ENCODE data around the gene LRR1. TPM values are rescaled to one million over a fixed set of nuclear protein-coding genes. Genes with fewer than 3 reads are reported as not detected.

The LRR1 gene
- total and polyA plus RNA-seq, 4 donors, result 6.8 to 11.3 (median 9.6) TPM

GRCh38 chr14:49566714-49567113 lies 32.0 kb upstream of the LRR1 start:
- no peak overlapping the region for H3K4me3 ChIP-seq (ENCODE audit: low read depth, low read length)
- H3K27ac ChIP-seq (ENCODE audit: low read depth, low read length), result no peak overlapping the region
- no peaks in the 10 kb centered on the region for H3K27me3 ChIP-seq (ENCODE audit: control insufficient read depth, insufficient read depth, low read length)
- H3K36me3 ChIP-seq (ENCODE audit: control insufficient read depth, insufficient read depth, low read length), result no peaks in the 10 kb centered on the region
- no peaks in the 10 kb centered on the region for H3K9me3 ChIP-seq (ENCODE audit: control insufficient read depth, insufficient read depth, low read length)
- no peaks in the 10 kb centered on the region for H3K4me1 ChIP-seq (ENCODE audit: control insufficient read depth, insufficient read depth, low read length)
- DNase-seq (ENCODE audit: low read depth in 4 of 6, low spot score in 6 of 6), result no peak
- WGBS (ENCODE audit: insufficient coverage), result 95% methylated on average over 11 of the region's 12 CpGs

- WGBS (ENCODE audit: insufficient coverage), result 83% methylated on average over 1 of the region's 3 CpGs
- no peak overlapping the region for H3K4me3 ChIP-seq (ENCODE audit: low read depth, low read length)
- DNase-seq (ENCODE audit: low read depth in 4 of 6, low spot score in 6 of 6), result no peak
- H3K36me3 ChIP-seq (ENCODE audit: control insufficient read depth, insufficient read depth, low read length), result no peaks in the 10 kb centered on the region
- H3K27me3 ChIP-seq (ENCODE audit: control insufficient read depth, insufficient read depth, low read length), result no peaks in the 10 kb centered on the region
- H3K9me3 ChIP-seq (ENCODE audit: control insufficient read depth, insufficient read depth, low read length), result no peaks in the 10 kb centered on the region
- H3K4me1 ChIP-seq (ENCODE audit: control insufficient read depth, insufficient read depth, low read length), result no peaks in the 10 kb centered on the region
- H3K27ac ChIP-seq (ENCODE audit: low read depth, low read length), result no peak overlapping the region
Observed at GRCh38 chr14:49569281-49569680, 29.5 kb upstream of the LRR1 start.

- no peak overlapping the region for H3K4me3 ChIP-seq (ENCODE audit: low read depth, low read length)
- 100% methylated on average over 1 of the region's 5 CpGs for WGBS (ENCODE audit: insufficient coverage)
- peaks cover 15% of the 10 kb centered on the region for H3K36me3 ChIP-seq (ENCODE audit: control insufficient read depth, insufficient read depth, low read length)
- H3K27ac ChIP-seq (ENCODE audit: low read depth, low read length), result no peak overlapping the region
- H3K4me1 ChIP-seq (ENCODE audit: control insufficient read depth, insufficient read depth, low read length), result no peaks in the 10 kb centered on the region
- no peaks in the 10 kb centered on the region for H3K9me3 ChIP-seq (ENCODE audit: control insufficient read depth, insufficient read depth, low read length)
- no peaks in the 10 kb centered on the region for H3K27me3 ChIP-seq (ENCODE audit: control insufficient read depth, insufficient read depth, low read length)
- DNase-seq (ENCODE audit: low read depth in 4 of 6, low spot score in 6 of 6), result peak in 1 of 6 donors; percentile 66
Observed at GRCh38 chr14:49574038-49574437, 24.7 kb upstream of the LRR1 start.

GRCh38 chr14:49578141-49578540 lies 20.6 kb upstream of the LRR1 start:
- Histone ChIP-seq H3K36me3 (ENCODE audit: control insufficient read depth, insufficient read depth, low read length) (peaks cover 21% of the 10 kb centered on the region), H3K27me3 (ENCODE audit: control insufficient read depth, insufficient read depth, low read length) (no peaks in the 10 kb centered on the region), H3K27ac (ENCODE audit: low read depth, low read length) (no peak overlapping the region), H3K4me1 (ENCODE audit: control insufficient read depth, insufficient read depth, low read length) (peaks cover 3% of the 10 kb centered on the region), H3K4me3 (ENCODE audit: low read depth, low read length) (no peak overlapping the region), H3K9me3 (ENCODE audit: control insufficient read depth, insufficient read depth, low read length) (no peaks in the 10 kb centered on the region)
- no peak for DNase-seq (ENCODE audit: low read depth in 4 of 6, low spot score in 6 of 6)
- no CpG with 5 or more reads among the region's 1 CpG for WGBS (ENCODE audit: insufficient coverage)

DNA sequence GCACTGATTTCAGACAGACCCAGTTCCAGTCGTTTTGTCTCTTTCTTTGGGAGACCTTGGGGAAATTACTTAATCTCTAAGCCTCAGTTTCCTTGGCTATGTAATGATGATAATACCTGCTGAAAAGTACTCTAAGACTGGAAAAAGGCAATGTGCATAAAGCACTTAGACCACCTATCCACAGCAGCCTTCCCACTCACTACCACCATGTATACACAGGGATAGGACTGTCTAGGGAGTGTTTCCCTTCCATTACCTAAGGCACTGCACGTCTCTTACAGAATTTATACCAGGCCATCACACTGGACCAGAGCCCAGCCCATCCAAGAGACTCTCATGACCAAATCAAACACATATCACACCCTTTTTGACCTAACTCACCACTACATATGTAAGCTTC lies 18.9 kb upstream of the LRR1 start:
- H3K9me3 ChIP-seq (ENCODE audit: control insufficient read depth, insufficient read depth, low read length), result no peaks in the 10 kb centered on the region
- H3K4me3 ChIP-seq (ENCODE audit: low read depth, low read length), result no peak overlapping the region
- DNase-seq (ENCODE audit: low read depth in 4 of 6, low spot score in 6 of 6), result no peak
- peaks cover 30% of the 10 kb centered on the region for H3K36me3 ChIP-seq (ENCODE audit: control insufficient read depth, insufficient read depth, low read length)
- 100% methylated on average over 1 of the region's 2 CpGs for WGBS (ENCODE audit: insufficient coverage)
- H3K4me1 ChIP-seq (ENCODE audit: control insufficient read depth, insufficient read depth, low read length), result peaks cover 14% of the 10 kb centered on the region
- no peak overlapping the region for H3K27ac ChIP-seq (ENCODE audit: low read depth, low read length)
- H3K27me3 ChIP-seq (ENCODE audit: control insufficient read depth, insufficient read depth, low read length), result no peaks in the 10 kb centered on the region

GRCh38 chr14:49581209-49582112 lies 17.3 kb upstream of the LRR1 start:
- WGBS (ENCODE audit: insufficient coverage), result 93% methylated on average over 7 of the region's 9 CpGs
- Histone ChIP-seq H3K4me1 (ENCODE audit: control insufficient read depth, insufficient read depth, low read length) (peaks cover 20% of the 10 kb centered on the region), H3K4me3 (ENCODE audit: low read depth, low read length) (no peak overlapping the region), H3K27me3 (ENCODE audit: control insufficient read depth, insufficient read depth, low read length) (no peaks in the 10 kb centered on the region), H3K27ac (ENCODE audit: low read depth, low read length) (no peak overlapping the region), H3K36me3 (ENCODE audit: control insufficient read depth, insufficient read depth, low read length) (peaks cover 25% of the 10 kb centered on the region), H3K9me3 (ENCODE audit: control insufficient read depth, insufficient read depth, low read length) (no peaks in the 10 kb centered on the region)
- no peak for DNase-seq (ENCODE audit: low read depth in 4 of 6, low spot score in 6 of 6)

GRCh38 chr14:49582113-49582977 lies 16.4 kb upstream of the LRR1 start:
- Histone ChIP-seq H3K27ac (ENCODE audit: low read depth, low read length) (no peak overlapping the region), H3K9me3 (ENCODE audit: control insufficient read depth, insufficient read depth, low read length) (no peaks in the 10 kb centered on the region), H3K4me1 (ENCODE audit: control insufficient read depth, insufficient read depth, low read length) (peaks cover 20% of the 10 kb centered on the region), H3K36me3 (ENCODE audit: control insufficient read depth, insufficient read depth, low read length) (peaks cover 20% of the 10 kb centered on the region), H3K4me3 (ENCODE audit: low read depth, low read length) (no peak overlapping the region), H3K27me3 (ENCODE audit: control insufficient read depth, insufficient read depth, low read length) (no peaks in the 10 kb centered on the region)
- no peak for DNase-seq (ENCODE audit: low read depth in 4 of 6, low spot score in 6 of 6)
- WGBS (ENCODE audit: insufficient coverage), result 96% methylated on average over 3 of the region's 4 CpGs

DNA sequence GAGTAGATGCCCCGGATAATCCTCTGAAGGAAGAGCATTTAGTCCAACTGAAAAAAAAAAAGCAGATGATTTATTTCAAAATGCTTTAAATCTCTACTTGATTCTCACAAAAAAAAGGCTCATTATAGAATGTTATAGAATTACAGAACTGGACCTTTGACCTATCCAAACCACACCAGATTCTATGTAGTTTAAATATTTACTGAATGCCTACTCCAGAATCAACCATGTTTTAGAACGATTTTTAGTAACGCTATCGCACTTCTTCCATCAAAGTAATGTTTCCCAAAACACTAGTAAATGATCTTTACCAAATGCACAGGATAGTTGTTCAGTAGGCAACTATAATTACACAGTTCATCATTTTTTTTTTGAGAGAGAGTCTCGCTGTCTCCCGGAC lies 15.1 kb upstream of the LRR1 start:
- Histone ChIP-seq H3K27me3 (ENCODE audit: control insufficient read depth, insufficient read depth, low read length) (no peaks in the 10 kb centered on the region), H3K36me3 (ENCODE audit: control insufficient read depth, insufficient read depth, low read length) (peaks cover 17% of the 10 kb centered on the region), H3K27ac (ENCODE audit: low read depth, low read length) (no peak overlapping the region), H3K4me3 (ENCODE audit: low read depth, low read length) (no peak overlapping the region), H3K4me1 (ENCODE audit: control insufficient read depth, insufficient read depth, low read length) (peaks cover 20% of the 10 kb centered on the region), H3K9me3 (ENCODE audit: control insufficient read depth, insufficient read depth, low read length) (no peaks in the 10 kb centered on the region)
- WGBS (ENCODE audit: insufficient coverage), result 100% methylated on average over 2 of the region's 6 CpGs
- no peak for DNase-seq (ENCODE audit: low read depth in 4 of 6, low spot score in 6 of 6)

DNA sequence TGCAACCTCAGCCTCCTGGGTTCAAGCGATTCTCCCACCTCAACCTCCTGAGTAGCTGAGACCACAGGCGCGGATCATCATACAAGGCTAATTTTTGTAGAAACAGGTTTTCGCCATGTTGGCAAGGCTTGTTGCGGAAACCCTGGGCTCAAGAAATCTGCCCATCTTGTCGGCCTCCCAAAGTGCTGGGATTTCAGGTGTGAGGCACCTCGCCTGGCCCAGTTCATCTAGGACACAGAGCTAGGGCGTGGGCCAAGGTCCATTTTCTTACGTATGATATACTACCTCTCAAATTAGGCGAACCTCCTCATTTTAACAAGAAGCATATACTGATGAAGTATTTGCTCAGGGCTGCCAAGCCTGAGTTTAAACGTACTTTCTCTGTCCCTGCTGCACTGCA lies 14.7 kb upstream of the LRR1 start:
- Histone ChIP-seq H3K4me3 (ENCODE audit: low read depth, low read length) (no peak overlapping the region), H3K27ac (ENCODE audit: low read depth, low read length) (no peak overlapping the region), H3K9me3 (ENCODE audit: control insufficient read depth, insufficient read depth, low read length) (no peaks in the 10 kb centered on the region), H3K4me1 (ENCODE audit: control insufficient read depth, insufficient read depth, low read length) (peaks cover 20% of the 10 kb centered on the region), H3K27me3 (ENCODE audit: control insufficient read depth, insufficient read depth, low read length) (no peaks in the 10 kb centered on the region), H3K36me3 (ENCODE audit: control insufficient read depth, insufficient read depth, low read length) (peaks cover 17% of the 10 kb centered on the region)
- 94% methylated on average over 8 of the region's 11 CpGs for WGBS (ENCODE audit: insufficient coverage)
- DNase-seq (ENCODE audit: low read depth in 4 of 6, low spot score in 6 of 6), result no peak

All from spinal cord (tissue), 10 donors.